Uterus (tissue), 2 donors: ENCODE results near the gene FAM25A.

Source experiments
- POLR2A ChIP-seq, 2 donors: fragments of 450-650 bp; IDR thresholded peaks; one replicate each; pipeline ENCODE4 v1.6.1; 2016; ENCODE audit warnings: antibody characterized with exemption in 2 of 2, mild to moderate bottlenecking in 1 of 2, moderate library complexity in 1 of 2
- TF ChIP-seq, protein P1 (sequence below), 4 experiments: fragments of 200-600 bp in 2 of 4; fragments of 450-650 bp in 2 of 4; sonication (generic) in 2 of 4; IDR thresholded peaks; one replicate each; pipeline ENCODE4 v1.5.1; 2016 to 2019; ENCODE audit warnings: antibody characterized with exemption in 4 of 4, mild to moderate bottlenecking in 2 of 4, moderate library complexity in 1 of 4

DNA sequence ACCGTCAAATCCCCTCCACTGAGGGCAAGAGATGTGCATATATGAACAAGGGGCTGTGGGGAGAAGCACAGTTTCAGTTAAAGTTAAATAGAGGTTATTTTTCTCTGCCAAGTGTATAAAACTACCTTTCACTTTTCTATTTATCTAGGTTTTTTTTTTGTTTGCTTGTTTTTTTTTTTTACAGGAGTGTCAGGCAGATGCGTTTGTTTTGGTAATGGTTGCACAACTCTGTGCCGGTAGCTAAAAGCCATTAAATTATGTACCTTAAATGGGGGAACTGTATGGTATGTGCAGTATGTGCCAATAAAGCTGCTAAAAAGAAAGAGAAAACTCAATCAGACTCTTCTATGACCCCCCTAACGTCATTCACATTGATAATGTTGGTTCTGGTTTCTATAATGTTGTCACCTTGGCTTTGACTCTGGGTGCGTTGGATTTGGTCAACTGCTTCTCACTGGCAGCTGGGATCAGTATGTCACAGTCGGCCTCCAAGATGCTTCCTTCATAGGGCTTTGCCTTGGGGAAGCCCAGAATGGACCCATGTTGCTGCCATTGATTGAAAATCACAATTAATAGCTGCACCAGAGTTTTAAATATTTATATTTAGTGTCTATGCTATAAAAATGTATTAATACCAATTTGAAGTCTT is 40.3 kb downstream of the FAM25A start:
- no peak for TF ChIP-seq POLR2A (IDR thresholded peaks at IDR 0.05)
- TF ChIP-seq, protein P1, sequence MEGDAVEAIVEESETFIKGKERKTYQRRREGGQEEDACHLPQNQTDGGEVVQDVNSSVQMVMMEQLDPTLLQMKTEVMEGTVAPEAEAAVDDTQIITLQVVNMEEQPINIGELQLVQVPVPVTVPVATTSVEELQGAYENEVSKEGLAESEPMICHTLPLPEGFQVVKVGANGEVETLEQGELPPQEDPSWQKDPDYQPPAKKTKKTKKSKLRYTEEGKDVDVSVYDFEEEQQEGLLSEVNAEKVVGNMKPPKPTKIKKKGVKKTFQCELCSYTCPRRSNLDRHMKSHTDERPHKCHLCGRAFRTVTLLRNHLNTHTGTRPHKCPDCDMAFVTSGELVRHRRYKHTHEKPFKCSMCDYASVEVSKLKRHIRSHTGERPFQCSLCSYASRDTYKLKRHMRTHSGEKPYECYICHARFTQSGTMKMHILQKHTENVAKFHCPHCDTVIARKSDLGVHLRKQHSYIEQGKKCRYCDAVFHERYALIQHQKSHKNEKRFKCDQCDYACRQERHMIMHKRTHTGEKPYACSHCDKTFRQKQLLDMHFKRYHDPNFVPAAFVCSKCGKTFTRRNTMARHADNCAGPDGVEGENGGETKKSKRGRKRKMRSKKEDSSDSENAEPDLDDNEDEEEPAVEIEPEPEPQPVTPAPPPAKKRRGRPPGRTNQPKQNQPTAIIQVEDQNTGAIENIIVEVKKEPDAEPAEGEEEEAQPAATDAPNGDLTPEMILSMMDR (IDR thresholded peaks at IDR 0.05): no peak
